ENCODE data around the gene ADAM23. TPM values are rescaled to one million over a fixed set of nuclear protein-coding genes. Genes with fewer than 3 reads are reported as not detected.

The ADAM23 gene
- total RNA-seq, 1 experiment from 2014 or later: 24.6 TPM

DNA sequence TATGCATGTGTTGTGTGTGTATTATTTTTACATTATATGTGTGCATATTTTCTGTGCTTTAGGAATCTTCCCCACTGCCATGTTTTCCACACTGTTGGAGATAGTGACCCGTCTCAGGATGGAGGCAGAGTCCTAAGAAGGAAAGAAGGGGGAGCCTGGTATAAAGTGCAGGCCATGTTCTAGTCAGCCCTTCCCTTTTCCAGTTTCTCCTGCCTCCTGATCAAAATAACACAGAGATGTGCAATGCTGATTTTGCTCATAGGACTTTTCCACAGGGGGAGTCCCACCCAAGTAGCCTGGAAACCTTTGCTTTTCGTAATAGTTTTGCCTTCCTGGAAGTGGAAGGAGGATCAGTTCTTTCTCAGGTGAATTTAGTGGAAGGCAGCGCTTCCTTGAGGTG, 126.1 kb downstream of the ADAM23 start:
- no peak for ATAC-seq
- TF ChIP-seq NFYB (CRISPR knock-in tag; conservative IDR thresholded peaks at IDR 0.05; ENCODE audit: low read depth) (no peak), GTF2I (CRISPR knock-in tag; conservative IDR thresholded peaks at IDR 0.05) (no peak), ATF1 (CRISPR knock-in tag; IDR thresholded peaks at IDR 0.05) (no peak), NR2C2 (CRISPR knock-in tag; IDR thresholded peaks at IDR 0.05) (no peak), SMAD4 (CRISPR knock-in tag; IDR thresholded peaks at IDR 0.05) (no peak), ZNF423 (CRISPR knock-in tag; IDR thresholded peaks at IDR 0.05) (no peak), HMGA2 (CRISPR knock-in tag; IDR thresholded peaks at IDR 0.05) (no peak), TEAD4 (CRISPR knock-in tag; IDR thresholded peaks at IDR 0.05) (no peak)
- TF ChIP-seq, protein P1, sequence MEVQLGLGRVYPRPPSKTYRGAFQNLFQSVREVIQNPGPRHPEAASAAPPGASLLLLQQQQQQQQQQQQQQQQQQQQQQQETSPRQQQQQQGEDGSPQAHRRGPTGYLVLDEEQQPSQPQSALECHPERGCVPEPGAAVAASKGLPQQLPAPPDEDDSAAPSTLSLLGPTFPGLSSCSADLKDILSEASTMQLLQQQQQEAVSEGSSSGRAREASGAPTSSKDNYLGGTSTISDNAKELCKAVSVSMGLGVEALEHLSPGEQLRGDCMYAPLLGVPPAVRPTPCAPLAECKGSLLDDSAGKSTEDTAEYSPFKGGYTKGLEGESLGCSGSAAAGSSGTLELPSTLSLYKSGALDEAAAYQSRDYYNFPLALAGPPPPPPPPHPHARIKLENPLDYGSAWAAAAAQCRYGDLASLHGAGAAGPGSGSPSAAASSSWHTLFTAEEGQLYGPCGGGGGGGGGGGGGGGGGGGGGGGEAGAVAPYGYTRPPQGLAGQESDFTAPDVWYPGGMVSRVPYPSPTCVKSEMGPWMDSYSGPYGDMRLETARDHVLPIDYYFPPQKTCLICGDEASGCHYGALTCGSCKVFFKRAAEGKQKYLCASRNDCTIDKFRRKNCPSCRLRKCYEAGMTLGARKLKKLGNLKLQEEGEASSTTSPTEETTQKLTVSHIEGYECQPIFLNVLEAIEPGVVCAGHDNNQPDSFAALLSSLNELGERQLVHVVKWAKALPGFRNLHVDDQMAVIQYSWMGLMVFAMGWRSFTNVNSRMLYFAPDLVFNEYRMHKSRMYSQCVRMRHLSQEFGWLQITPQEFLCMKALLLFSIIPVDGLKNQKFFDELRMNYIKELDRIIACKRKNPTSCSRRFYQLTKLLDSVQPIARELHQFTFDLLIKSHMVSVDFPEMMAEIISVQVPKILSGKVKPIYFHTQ (CRISPR knock-in tag; IDR thresholded peaks at IDR 0.05): no peak
- Mint-ChIP-seq H3K27me3 (ENCODE audit: low read depth) (no peaks in the 10 kb centered on the region), H3K36me3 (no peaks in the 10 kb centered on the region), H3K4me1 (no peaks in the 10 kb centered on the region), H3K27ac (no peak overlapping the region), H3K4me3 (no peak overlapping the region), H3K9me3 (no peaks in the 10 kb centered on the region)
- CTCF ChIA-PET: no interaction called here
- no peak for DNase-seq (ENCODE audit: low spot score)
- POLR2A ChIA-PET: no interaction called here

DNA sequence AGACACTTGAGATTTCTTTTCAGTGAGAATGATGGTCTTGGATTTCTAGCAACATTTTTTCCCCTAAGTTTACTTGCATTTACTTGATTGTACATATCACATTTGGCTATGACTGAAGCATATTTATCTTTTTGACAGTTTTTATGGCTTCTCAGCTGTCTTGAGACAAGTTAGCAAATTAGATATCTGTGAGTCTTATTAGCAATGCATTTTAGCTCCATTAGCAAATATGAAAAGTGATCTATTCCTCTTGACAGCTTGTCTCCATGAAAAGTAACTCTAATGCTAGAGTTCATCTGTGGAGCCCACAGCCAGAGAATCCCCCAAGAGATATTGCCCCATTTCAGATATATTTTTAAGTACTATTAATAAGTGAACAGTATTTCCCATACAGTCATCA, 126.9 kb downstream of the ADAM23 start:
- H3K36me3 Mint-ChIP-seq: no peaks in the 10 kb centered on the region
- TF ChIP-seq, protein P2, sequence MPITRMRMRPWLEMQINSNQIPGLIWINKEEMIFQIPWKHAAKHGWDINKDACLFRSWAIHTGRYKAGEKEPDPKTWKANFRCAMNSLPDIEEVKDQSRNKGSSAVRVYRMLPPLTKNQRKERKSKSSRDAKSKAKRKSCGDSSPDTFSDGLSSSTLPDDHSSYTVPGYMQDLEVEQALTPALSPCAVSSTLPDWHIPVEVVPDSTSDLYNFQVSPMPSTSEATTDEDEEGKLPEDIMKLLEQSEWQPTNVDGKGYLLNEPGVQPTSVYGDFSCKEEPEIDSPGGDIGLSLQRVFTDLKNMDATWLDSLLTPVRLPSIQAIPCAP (CRISPR knock-in tag; IDR thresholded peaks at IDR 0.05): no peak
- TF ChIP-seq, protein P3, sequence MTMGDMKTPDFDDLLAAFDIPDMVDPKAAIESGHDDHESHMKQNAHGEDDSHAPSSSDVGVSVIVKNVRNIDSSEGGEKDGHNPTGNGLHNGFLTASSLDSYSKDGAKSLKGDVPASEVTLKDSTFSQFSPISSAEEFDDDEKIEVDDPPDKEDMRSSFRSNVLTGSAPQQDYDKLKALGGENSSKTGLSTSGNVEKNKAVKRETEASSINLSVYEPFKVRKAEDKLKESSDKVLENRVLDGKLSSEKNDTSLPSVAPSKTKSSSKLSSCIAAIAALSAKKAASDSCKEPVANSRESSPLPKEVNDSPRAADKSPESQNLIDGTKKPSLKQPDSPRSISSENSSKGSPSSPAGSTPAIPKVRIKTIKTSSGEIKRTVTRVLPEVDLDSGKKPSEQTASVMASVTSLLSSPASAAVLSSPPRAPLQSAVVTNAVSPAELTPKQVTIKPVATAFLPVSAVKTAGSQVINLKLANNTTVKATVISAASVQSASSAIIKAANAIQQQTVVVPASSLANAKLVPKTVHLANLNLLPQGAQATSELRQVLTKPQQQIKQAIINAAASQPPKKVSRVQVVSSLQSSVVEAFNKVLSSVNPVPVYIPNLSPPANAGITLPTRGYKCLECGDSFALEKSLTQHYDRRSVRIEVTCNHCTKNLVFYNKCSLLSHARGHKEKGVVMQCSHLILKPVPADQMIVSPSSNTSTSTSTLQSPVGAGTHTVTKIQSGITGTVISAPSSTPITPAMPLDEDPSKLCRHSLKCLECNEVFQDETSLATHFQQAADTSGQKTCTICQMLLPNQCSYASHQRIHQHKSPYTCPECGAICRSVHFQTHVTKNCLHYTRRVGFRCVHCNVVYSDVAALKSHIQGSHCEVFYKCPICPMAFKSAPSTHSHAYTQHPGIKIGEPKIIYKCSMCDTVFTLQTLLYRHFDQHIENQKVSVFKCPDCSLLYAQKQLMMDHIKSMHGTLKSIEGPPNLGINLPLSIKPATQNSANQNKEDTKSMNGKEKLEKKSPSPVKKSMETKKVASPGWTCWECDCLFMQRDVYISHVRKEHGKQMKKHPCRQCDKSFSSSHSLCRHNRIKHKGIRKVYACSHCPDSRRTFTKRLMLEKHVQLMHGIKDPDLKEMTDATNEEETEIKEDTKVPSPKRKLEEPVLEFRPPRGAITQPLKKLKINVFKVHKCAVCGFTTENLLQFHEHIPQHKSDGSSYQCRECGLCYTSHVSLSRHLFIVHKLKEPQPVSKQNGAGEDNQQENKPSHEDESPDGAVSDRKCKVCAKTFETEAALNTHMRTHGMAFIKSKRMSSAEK (CRISPR knock-in tag; IDR thresholded peaks at IDR 0.05; ENCODE audit: borderline replicate concordance): no peak
- TF ChIP-seq GRHL2 (CRISPR knock-in tag; IDR thresholded peaks at IDR 0.05; ENCODE audit: insufficient replicate concordance, severe bottlenecking) (no peak), ZNF121 (CRISPR knock-in tag; IDR thresholded peaks at IDR 0.05) (no peak), OVOL2 (CRISPR knock-in tag; IDR thresholded peaks at IDR 0.05; ENCODE audit: borderline replicate concordance) (no peak), TEAD1 (CRISPR knock-in tag; IDR thresholded peaks at IDR 0.05) (no peak), NR3C1 (CRISPR knock-in tag; conservative IDR thresholded peaks at IDR 0.05; ENCODE audit: low read depth) (no peak)
- TF ChIP-seq, protein P4, sequence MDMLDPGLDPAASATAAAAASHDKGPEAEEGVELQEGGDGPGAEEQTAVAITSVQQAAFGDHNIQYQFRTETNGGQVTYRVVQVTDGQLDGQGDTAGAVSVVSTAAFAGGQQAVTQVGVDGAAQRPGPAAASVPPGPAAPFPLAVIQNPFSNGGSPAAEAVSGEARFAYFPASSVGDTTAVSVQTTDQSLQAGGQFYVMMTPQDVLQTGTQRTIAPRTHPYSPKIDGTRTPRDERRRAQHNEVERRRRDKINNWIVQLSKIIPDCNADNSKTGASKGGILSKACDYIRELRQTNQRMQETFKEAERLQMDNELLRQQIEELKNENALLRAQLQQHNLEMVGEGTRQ (CRISPR knock-in tag; IDR thresholded peaks at IDR 0.05): no peak
- TF ChIP-seq, protein P5, sequence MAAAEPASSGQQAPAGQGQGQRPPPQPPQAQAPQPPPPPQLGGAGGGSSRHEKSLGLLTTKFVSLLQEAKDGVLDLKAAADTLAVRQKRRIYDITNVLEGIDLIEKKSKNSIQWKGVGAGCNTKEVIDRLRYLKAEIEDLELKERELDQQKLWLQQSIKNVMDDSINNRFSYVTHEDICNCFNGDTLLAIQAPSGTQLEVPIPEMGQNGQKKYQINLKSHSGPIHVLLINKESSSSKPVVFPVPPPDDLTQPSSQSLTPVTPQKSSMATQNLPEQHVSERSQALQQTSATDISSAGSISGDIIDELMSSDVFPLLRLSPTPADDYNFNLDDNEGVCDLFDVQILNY (CRISPR knock-in tag; IDR thresholded peaks at IDR 0.05): no peak
- TF ChIP-seq, protein P6, sequence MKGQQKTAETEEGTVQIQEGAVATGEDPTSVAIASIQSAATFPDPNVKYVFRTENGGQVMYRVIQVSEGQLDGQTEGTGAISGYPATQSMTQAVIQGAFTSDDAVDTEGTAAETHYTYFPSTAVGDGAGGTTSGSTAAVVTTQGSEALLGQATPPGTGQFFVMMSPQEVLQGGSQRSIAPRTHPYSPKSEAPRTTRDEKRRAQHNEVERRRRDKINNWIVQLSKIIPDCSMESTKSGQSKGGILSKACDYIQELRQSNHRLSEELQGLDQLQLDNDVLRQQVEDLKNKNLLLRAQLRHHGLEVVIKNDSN (CRISPR knock-in tag; IDR thresholded peaks at IDR 0.05): no peak
- DNase-seq (ENCODE audit: low spot score): no peak
- ChIA-PET POLR2A (no interaction called here), CTCF (no interaction called here)
- ATAC-seq: no peak
- no peaks in the 10 kb centered on the region for H3K27me3 Mint-ChIP-seq (ENCODE audit: low read depth)
- H3K27ac Mint-ChIP-seq: no peak overlapping the region
- H3K9me3 Mint-ChIP-seq: no peaks in the 10 kb centered on the region
- H3K4me1 Mint-ChIP-seq: no peaks in the 10 kb centered on the region
- no peak overlapping the region for H3K4me3 Mint-ChIP-seq

Measured in WTC11 (cell line).